A549 (cell line): ENCODE results near the gene LOXL1.

ENCODE experiments used
- CEBPB ChIP-seq, 2 experiments: fragments of >200 bp in 1 of 2; sonication (Bioruptor Twin) in 1 of 2; formaldehyde crosslinking in 1 of 2; IDR thresholded peaks; 2 replicates each; pipeline ENCODE4 v1.6.1; 2012 to 2016
- CTCF ChIP-seq: fragments of >200 bp; sonication (Bioruptor Twin); formaldehyde crosslinking; IDR thresholded peaks from 3 replicates; pipeline ENCODE4 v1.5.1; 2016
- EP300 ChIP-seq, 2 experiments: fragments of >200 bp; sonication (Bioruptor Twin); formaldehyde crosslinking; IDR thresholded peaks; 2 replicates in 1 of 2; 3 replicates in 1 of 2; pipeline ENCODE4 v1.6.1; 2016 to 2017
- HDAC2 ChIP-seq: fragments of 200-600 bp; sonication (generic); IDR thresholded peaks from 2 replicates; pipeline ENCODE4 v1.6.1; 2016
- JUN ChIP-seq, 2 experiments: fragments of >200 bp; sonication (Bioruptor Twin); formaldehyde crosslinking; IDR thresholded peaks; 2 replicates in 1 of 2; 3 replicates in 1 of 2; pipeline ENCODE4 v1.6.1; 2016 to 2017
- KDM1A ChIP-seq: fragments of 200-600 bp; sonication (generic); IDR thresholded peaks from 2 replicates; pipeline ENCODE4 v1.6.1; 2016; ENCODE audit warnings: low read depth, mild to moderate bottlenecking
- MAX ChIP-seq: IDR thresholded peaks from 2 replicates; pipeline ENCODE4 v1.6.1; 2012
- NPAS2 ChIP-seq: fragments of 250-450 bp; sonication (Bioruptor Pico); IDR thresholded peaks from 2 replicates; pipeline ENCODE4 v1.8.0; 2022; ENCODE audit warnings: mild to moderate bottlenecking, moderate library complexity, borderline replicate concordance
- PBX3 ChIP-seq: IDR thresholded peaks from 2 replicates; pipeline ENCODE4 v1.6.1; 2012
- POLR2A ChIP-seq: IDR thresholded peaks from 2 replicates; pipeline ENCODE4 v1.6.1; 2012; ENCODE audit warnings: mild to moderate bottlenecking, low read length
- RCOR1 ChIP-seq: fragments of 150-350 bp; IDR thresholded peaks from 2 replicates; pipeline ENCODE4 v1.6.1; 2014; ENCODE audit warnings: antibody characterized with exemption, low read length, low read depth
- REST ChIP-seq: fragments of 200-600 bp; sonication (generic); IDR thresholded peaks from 2 replicates; pipeline ENCODE4 v1.6.1; 2016; ENCODE audit warnings: antibody characterized with exemption, mild to moderate bottlenecking, moderate library complexity
- USF2 ChIP-seq: fragments of 450-650 bp; IDR thresholded peaks from 2 replicates; pipeline ENCODE4 v1.6.1; 2014; ENCODE audit warnings: antibody characterized with exemption

- no peak for TF ChIP-seq EP300 (IDR thresholded peaks at IDR 0.05)
- TF ChIP-seq CEBPB (IDR thresholded peaks at IDR 0.05) = no peak
- no peak for TF ChIP-seq CTCF
- no peak for TF ChIP-seq REST
- no peak for TF ChIP-seq USF2
- TF ChIP-seq PBX3 = no peak
- TF ChIP-seq JUN (IDR thresholded peaks at IDR 0.05) = no peak
- no peak for TF ChIP-seq MAX
- no peak for TF ChIP-seq KDM1A
- TF ChIP-seq RCOR1 = no peak
- TF ChIP-seq NPAS2 = no peak
- TF ChIP-seq POLR2A = no peak
- TF ChIP-seq HDAC2 = no peak
These were observed 33.6 kb upstream of the LOXL1 start for GRCh38 chr15:73892446-73893226.
